Heart right ventricle (tissue), 16 donors: ENCODE results near the gene SCPEP1. TPM values are rescaled to one million over a fixed set of nuclear protein-coding genes. Genes with fewer than 3 reads are reported as not detected.

Source experiments
- ATAC-seq, 8 donors: fragments of 200-7000 bp; cut with Tn5 transposase; one replicate each; pipeline ENCODE4 v1.9.1; 2020; ENCODE audit warnings: mild to moderate bottlenecking in 8 of 8, moderate library complexity in 8 of 8, moderate number of reproducible peaks in 1 of 8
- DNase-seq, 2 donors: peaks; one replicate each; pipeline ENCODE4 v3.0.0-alpha.2; 2020
- H3K27ac ChIP-seq, 10 donors: fragments of 200-600 bp; sonication (generic) in 2 of 10; one replicate each; pipeline versions ENCODE4 v1.5.0 to v1.8.0; 2020 to 2022; ENCODE audit warnings: mild to moderate bottlenecking in 3 of 10
- H3K27me3 ChIP-seq, 7 donors: fragments of 200-600 bp; one replicate each; pipeline ENCODE4 v1.8.0; 2021 to 2022; ENCODE audit warnings: mild to moderate bottlenecking in 2 of 7
- H3K36me3 ChIP-seq, 9 donors: fragments of 200-600 bp; sonication (generic) in 1 of 9; one replicate each; pipeline versions ENCODE4 v1.5.0 to v1.8.0; 2020 to 2022; ENCODE audit warnings: mild to moderate bottlenecking in 2 of 9
- H3K4me1 ChIP-seq, 9 donors: fragments of 200-600 bp; sonication (generic) in 1 of 9; one replicate each; pipeline versions ENCODE4 v1.5.0 to v1.8.0; 2020 to 2022; ENCODE audit warnings: mild to moderate bottlenecking in 4 of 9
- H3K4me3 ChIP-seq, 10 donors: fragments of 200-600 bp; sonication (generic) in 2 of 10; one replicate each; pipeline versions ENCODE4 v1.5.0 to v1.8.0; 2020 to 2022; ENCODE audit warnings: mild to moderate bottlenecking in 7 of 10, moderate library complexity in 2 of 10
- H3K9me3 ChIP-seq, 11 donors: fragments of 200-600 bp in 10 of 11; sonication (generic) in 2 of 11; one replicate each; pipeline versions ENCODE4 v1.5.0 to v1.8.0; 2013 to 2022; ENCODE audit warnings: mild to moderate bottlenecking in 2 of 11, control low read depth in 1 of 11, moderate library complexity in 1 of 11
- WGBS, 2 donors: extraction: QIAGEN DNeasy Blood & Tissue Kit; methylation state at CpG; one replicate each; pipeline ENCODE4 v1.1.7; 2013; ENCODE audit warnings: inconsistent platforms in 1 of 2; 5-methylcytosine and 5-hydroxymethylcytosine counted together
- intact Hi-C, 10 donors: fragments of 100-400 bp; cut with DNase I; formaldehyde crosslinking; loops; one replicate each; pipeline versions ENCODE4 v1.11.1 to v1.14.2; 2022
- polyA plus RNA-seq, 2 donors: library from polyadenylated mRNA; stranded (reverse); fragments of 200-250 nt; gene quantifications; one replicate each; pipeline ENCODE4 v1.2.3, GENCODE V29; 2013
- total RNA-seq, 10 donors: library from RNA; stranded (reverse); fragmentation: NEBNext Ultra II Directional in 3 of 10; extraction: Animal tissue kit (Norgen Biotek cat#: 25700) in 3 of 10; gene quantifications; one replicate each; pipeline versions ENCODE4 v1.2.1 to v1.2.4, GENCODE V29; 2021 to 2023
- TF ChIP-seq, protein P1 (sequence below), 9 donors: fragments of 200-600 bp; sonication (generic) in 2 of 9; IDR thresholded peaks; one replicate each; pipeline versions ENCODE4 v1.5.0 to v1.8.0; 2021 to 2022; ENCODE audit warnings: antibody characterized with exemption in 9 of 9, mild to moderate bottlenecking in 5 of 9, moderate library complexity in 1 of 9
- donor health status: Arrhythmogenic right ventricular cardiomyopathy.
- donor health status: ischemic (EF 13 %, LVEDD 7.1; RV severe dilation, severe dysfunction).
- donor health status: healthy with polysubstance abuse.
- donor health status: DM: no; HTN: yes; CAD: no.
- donor health status: DM: no; HTN: no; CAD: no.
- donor health status: ischemic (EF 25% LVEDD 6.9; RV normal size, moderate dysfunction).
- donor health status: ischemic (EF 25% LVEDD 5.7; RV mildly dilated, moderate dysfunction).
- donor health status: healthy.
- donor health status: DM: yes; HTN: yes; CAD: no.
- donor health status: Ischemic cardiomyopathy.
- donor health status: ischemic (EF 35%, LVEDD 5.7; RV mildly dilated, moderate dysfunction).
- donor health status: nonischemic (EF 11% LVEDD 7.7; RV severe dilation, severe dysfunction).
- donor health status: DM: yes; HTN: yes; CAD: no.
- donor health status: PGD.
- donor health status: ischemic (EF 29% LVEDD 5.4; RV normal size, mild dysfunction).
- donor health status: nonischemic (EF 23%, LVEDD 6.1; RV moderate dilation, normal function).

The SCPEP1 gene
- total and polyA plus RNA-seq, 12 donors, result 26.0 to 229 (median 47.9) TPM

DNA sequence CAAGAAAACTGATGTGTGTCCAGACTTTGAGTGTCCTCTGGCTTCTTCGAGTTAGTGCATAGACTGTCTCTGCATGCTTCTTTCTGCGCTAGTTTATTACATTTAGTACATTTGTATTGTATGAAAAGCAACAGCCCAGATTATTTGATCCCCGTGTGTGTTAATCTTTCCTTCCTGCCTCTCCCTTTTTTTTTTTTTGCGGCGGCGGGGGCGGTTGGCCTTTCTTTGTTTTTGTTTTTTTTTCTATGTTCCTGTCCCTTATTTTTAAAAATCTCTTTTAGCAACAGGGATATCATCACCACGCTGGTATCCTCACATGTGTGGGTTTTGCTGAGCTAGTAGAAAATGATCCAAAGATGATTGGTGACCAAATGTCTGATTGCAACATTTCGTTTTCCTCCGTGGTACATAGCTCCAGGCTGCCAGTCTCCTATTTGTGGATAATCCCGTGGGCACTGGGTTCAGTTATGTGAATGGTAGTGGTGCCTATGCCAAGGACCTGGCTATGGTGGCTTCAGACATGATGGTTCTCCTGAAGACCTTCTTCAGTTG lies 9.4 kb downstream of the SCPEP1 start:
- DNase-seq (no peak), ATAC-seq (no peak)
- intact Hi-C loops, result no loop called here
- H3K4me1 ChIP-seq, result peaks cover 0 to 42% (median 0%) of the 10 kb centered on the region in 9 donors
- 59 to 74% methylated on average over 11 of the region's 11 CpGs for WGBS, 2 donors
- H3K36me3 ChIP-seq, result peaks cover 0 to 96% (median 36%) of the 10 kb centered on the region in 9 donors
- H3K4me3 ChIP-seq, result no peak overlapping the region
- H3K27me3 ChIP-seq, result no peaks in the 10 kb centered on the region
- H3K27ac ChIP-seq, result no peak overlapping the region
- TF ChIP-seq, protein P1, sequence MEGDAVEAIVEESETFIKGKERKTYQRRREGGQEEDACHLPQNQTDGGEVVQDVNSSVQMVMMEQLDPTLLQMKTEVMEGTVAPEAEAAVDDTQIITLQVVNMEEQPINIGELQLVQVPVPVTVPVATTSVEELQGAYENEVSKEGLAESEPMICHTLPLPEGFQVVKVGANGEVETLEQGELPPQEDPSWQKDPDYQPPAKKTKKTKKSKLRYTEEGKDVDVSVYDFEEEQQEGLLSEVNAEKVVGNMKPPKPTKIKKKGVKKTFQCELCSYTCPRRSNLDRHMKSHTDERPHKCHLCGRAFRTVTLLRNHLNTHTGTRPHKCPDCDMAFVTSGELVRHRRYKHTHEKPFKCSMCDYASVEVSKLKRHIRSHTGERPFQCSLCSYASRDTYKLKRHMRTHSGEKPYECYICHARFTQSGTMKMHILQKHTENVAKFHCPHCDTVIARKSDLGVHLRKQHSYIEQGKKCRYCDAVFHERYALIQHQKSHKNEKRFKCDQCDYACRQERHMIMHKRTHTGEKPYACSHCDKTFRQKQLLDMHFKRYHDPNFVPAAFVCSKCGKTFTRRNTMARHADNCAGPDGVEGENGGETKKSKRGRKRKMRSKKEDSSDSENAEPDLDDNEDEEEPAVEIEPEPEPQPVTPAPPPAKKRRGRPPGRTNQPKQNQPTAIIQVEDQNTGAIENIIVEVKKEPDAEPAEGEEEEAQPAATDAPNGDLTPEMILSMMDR (IDR thresholded peaks at IDR 0.05), result no peak
- H3K9me3 ChIP-seq, result no peaks in the 10 kb centered on the region

DNA sequence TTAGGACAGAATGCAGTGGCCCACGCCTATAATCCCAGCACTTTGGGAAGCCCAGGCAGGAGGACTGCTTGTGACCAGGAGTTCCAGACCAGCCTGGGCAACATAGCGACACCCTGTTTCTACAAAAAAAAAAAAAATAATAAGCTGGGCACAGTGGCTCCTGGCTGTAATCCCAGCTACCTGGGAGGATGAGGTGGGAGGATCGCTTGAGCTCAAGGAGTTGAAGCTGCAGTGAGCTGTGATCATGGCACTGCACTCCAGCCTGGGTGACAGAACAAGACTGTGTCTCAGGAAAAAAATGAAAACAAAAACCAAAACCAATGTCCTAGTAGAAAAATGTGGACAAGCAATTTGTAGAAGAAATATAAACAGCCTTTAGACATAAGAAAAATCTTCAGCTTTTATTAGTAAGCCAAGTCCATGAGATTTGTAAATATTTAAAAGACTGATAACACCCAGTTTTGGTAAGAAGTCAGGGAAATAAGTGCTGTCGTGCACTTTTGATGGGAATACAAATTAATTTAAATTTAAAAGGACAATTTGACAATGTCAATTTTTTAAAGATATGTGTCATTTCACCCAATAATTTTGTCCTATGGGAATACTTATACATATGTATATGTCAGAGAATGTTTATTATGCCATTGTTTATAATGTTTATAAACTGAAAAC lies 11.1 kb downstream of the SCPEP1 start:
- intact Hi-C loops, result no loop called here
- DNase-seq (no peak), ATAC-seq (no peak)
- Histone ChIP-seq H3K27me3 (no peaks in the 10 kb centered on the region), H3K4me3 (no peak overlapping the region), H3K9me3 (no peaks in the 10 kb centered on the region), H3K27ac (no peak overlapping the region), H3K4me1 (peaks cover 0 to 26% (median 0%) of the 10 kb centered on the region in 9 donors), H3K36me3 (peaks cover 0 to 100% (median 36%) of the 10 kb centered on the region in 9 donors)
- TF ChIP-seq, protein P1 (IDR thresholded peaks at IDR 0.05), result no peak
- WGBS, 2 donors, result 98% methylated on average over 4 of the region's 4 CpGs

DNA sequence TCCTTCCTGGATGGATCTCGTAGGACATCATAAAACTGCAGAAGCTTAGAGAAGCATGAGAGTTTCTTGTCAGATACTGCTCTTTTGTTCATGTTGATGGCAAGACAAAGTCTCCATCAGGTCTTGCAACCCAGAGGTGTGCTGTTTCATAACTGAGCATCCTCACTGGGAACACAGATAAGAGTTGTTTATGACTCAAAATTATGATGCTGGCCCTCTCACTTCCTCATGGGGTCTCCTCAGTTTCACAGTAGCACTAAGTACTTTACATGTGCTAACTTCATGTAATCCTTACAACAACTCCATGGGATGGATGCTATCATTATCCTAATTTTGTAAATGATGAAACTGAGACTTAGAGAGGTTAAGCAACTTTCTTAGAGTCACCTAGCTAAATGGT lies 14.4 kb downstream of the SCPEP1 start:
- DNase-seq (no peak), ATAC-seq (no peak)
- H3K4me3 ChIP-seq, result no peak overlapping the region
- intact Hi-C loops, result loop anchor here in 1 of 10 donors (10.0 kb wide), 1 partner anchor 62 kb away; no protein-coding TSS in a partner anchor
- H3K27ac ChIP-seq, result no peak overlapping the region
- no peaks in the 10 kb centered on the region for H3K27me3 ChIP-seq
- TF ChIP-seq, protein P1 (IDR thresholded peaks at IDR 0.05), result no peak
- no peaks in the 10 kb centered on the region for H3K9me3 ChIP-seq
- 80 to 82% methylated on average over 1 of the region's 1 CpG for WGBS, 2 donors
- peaks cover 0 to 100% (median 52%) of the 10 kb centered on the region in 9 donors for H3K36me3 ChIP-seq
- peaks cover 0 to 7% (median 0%) of the 10 kb centered on the region in 9 donors for H3K4me1 ChIP-seq

DNA sequence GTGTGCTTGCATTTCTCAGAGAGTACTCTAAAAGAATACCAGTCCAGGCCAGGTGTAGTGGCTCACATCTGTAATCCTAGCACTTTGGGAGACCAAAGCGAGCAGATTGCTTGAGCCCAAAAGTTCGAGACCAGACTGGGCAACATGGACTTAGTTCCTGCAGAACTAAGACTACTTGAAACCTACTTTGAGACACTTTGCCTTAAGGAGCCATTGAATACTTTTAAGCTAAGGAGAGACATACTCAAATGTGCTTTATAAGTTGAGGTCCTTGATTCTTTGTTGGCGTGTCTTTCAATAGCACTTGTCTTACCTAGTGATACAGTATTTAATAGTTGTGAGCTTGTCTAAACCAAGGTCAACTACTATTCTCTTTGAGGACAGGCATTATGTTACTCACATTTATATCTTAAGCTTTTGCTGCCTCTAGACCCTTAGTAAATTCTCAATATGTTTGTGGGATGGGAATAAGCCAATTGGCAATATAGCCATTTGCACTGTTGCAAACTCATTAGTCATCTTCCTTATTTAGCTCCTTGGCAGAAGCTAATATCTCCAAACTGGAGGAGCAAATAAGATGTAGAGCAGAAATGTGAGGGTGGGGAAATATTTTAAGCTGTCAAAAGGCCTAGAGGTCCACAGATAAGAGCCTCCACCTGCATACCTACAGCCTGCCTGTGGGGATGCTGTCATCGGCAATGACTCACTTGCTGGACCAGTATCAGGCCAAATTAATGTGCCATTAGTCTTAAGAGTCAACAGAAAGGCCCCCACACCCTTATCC lies 16.3 kb downstream of the SCPEP1 start:
- Histone ChIP-seq H3K36me3 (peaks cover 0 to 100% (median 54%) of the 10 kb centered on the region in 9 donors), H3K9me3 (no peaks in the 10 kb centered on the region), H3K4me3 (no peak overlapping the region), H3K27ac (peak overlapping the region in 1 of 10 donors; percentile 13), H3K4me1 (peaks cover 0 to 7% (median 0%) of the 10 kb centered on the region in 9 donors), H3K27me3 (no peaks in the 10 kb centered on the region)
- TF ChIP-seq, protein P1 (IDR thresholded peaks at IDR 0.05), result no peak
- ATAC-seq (peak in 3 of 8 donors; percentile 30 to 62 (median 51)), DNase-seq (no peak)
- WGBS, 2 donors, result 93 to 95% methylated on average over 4 of the region's 4 CpGs
- intact Hi-C loops, result loop anchor here in 1 of 10 donors (10.0 kb wide), 1 partner anchor 61 kb away; no protein-coding TSS in a partner anchor
